Progenitor cell of endocrine pancreas (in vitro differentiated cells): Measurements from ENCODE around the gene ACTR5. TPM values are rescaled to one million over a fixed set of nuclear protein-coding genes. Genes with fewer than 3 reads are reported as not detected.

Experiments used
- DNase-seq: peaks from one replicate; pipeline ENCODE4 v3.0.0; 2021; ENCODE audit warnings: low spot score; ENCODE audit not compliant: unreplicated experiment
- H3K27ac Mint-ChIP-seq: 2 replicates; pipeline ENCODE4 v1.8.0; 2021; ENCODE audit warnings: mild to moderate bottlenecking, moderate library complexity, mixed read lengths
- H3K27me3 Mint-ChIP-seq: 2 replicates; pipeline ENCODE4 v1.8.0; 2021; ENCODE audit warnings: mixed read lengths
- H3K36me3 Mint-ChIP-seq: 2 replicates; pipeline ENCODE4 v1.8.0; 2022; ENCODE audit warnings: mixed read lengths; ENCODE audit not compliant: insufficient read depth
- H3K4me1 Mint-ChIP-seq: 2 replicates; pipeline ENCODE4 v1.8.0; 2021; ENCODE audit warnings: low read depth, mixed read lengths
- H3K4me3 Mint-ChIP-seq: 2 replicates; pipeline ENCODE4 v1.8.0; 2021; ENCODE audit warnings: low read depth, mild to moderate bottlenecking, moderate library complexity, mixed read lengths
- H3K9me3 Mint-ChIP-seq: 2 replicates; pipeline ENCODE4 v1.8.0; 2021; ENCODE audit warnings: low read depth, mixed read lengths
- total RNA-seq: library from RNA; stranded (reverse); gene quantifications from 2 replicates; pipeline ENCODE4 v1.2.1, GENCODE V29; 2021
- TF ChIP-seq, protein P1 (sequence below): fragments of 200-600 bp; sonication (generic); IDR thresholded peaks from one replicate; pipeline ENCODE4 v1.5.0; 2021; ENCODE audit warnings: antibody characterized with exemption, mild to moderate bottlenecking; ENCODE audit not compliant: unreplicated experiment

ACTR5 gene
- total RNA-seq, 1 donor from 2014 or later: 9.8 TPM

DNA sequence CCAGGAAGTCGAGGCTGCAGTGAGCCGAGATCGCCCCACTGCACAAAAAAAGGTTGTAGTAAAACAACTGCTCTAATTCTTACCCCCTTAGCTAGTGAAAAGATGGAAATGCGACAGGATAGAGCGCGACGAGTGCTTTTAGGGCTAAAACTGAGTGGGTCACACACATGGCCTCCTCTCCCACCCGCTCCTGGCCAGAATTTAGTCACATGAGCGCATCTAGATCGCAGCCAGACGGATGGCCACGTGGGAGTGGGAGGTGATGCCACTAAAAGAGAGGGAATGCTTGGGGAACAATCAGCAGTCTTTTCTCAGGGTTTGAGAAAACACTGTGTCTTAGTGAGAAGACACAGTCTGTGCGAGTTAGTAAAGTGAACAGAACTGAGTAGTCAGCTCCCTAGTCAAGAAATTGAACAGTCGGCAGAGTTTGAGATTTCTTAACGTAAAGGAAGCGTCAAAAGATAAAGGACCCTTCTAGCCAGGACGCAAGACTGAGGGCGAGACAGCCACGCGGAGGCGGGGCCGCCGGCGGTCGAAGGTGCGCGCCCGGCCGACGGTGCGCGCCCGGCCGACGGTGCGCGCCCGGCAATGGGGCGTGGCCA is 664 bp upstream of the ACTR5 start:
- Mint-ChIP-seq H3K27me3 (peaks cover 24% of the 10 kb centered on the region), H3K4me1 (peaks cover 9% of the 10 kb centered on the region), H3K4me3 (peak overlapping the region; percentile 98), H3K36me3 (peaks cover 2% of the 10 kb centered on the region), H3K27ac (peak overlapping the region; percentile 3), H3K9me3 (no peaks in the 10 kb centered on the region)
- TF ChIP-seq, protein P1, sequence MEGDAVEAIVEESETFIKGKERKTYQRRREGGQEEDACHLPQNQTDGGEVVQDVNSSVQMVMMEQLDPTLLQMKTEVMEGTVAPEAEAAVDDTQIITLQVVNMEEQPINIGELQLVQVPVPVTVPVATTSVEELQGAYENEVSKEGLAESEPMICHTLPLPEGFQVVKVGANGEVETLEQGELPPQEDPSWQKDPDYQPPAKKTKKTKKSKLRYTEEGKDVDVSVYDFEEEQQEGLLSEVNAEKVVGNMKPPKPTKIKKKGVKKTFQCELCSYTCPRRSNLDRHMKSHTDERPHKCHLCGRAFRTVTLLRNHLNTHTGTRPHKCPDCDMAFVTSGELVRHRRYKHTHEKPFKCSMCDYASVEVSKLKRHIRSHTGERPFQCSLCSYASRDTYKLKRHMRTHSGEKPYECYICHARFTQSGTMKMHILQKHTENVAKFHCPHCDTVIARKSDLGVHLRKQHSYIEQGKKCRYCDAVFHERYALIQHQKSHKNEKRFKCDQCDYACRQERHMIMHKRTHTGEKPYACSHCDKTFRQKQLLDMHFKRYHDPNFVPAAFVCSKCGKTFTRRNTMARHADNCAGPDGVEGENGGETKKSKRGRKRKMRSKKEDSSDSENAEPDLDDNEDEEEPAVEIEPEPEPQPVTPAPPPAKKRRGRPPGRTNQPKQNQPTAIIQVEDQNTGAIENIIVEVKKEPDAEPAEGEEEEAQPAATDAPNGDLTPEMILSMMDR: no peak
- DNase-seq: no peak

DNA sequence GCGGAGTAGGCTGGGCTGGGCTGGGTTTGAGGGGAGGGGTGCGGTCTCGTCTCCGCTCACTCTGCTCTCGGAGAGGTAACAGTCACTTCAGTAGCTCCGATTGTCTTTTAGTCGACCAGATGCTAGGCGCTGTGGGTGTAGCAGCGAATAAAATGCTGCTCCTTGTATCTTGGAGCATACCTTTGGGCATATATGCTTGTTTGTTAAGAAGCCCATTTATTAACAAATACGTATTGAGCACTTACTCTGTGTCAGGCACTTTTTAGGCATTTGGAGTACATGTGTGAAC is 545 bp downstream of the ACTR5 start:
- peaks cover 4% of the 10 kb centered on the region for H3K36me3 Mint-ChIP-seq
- no peak for DNase-seq
- H3K4me1 Mint-ChIP-seq: peaks cover 9% of the 10 kb centered on the region
- H3K9me3 Mint-ChIP-seq: no peaks in the 10 kb centered on the region
- TF ChIP-seq, protein P1: no peak
- H3K27me3 Mint-ChIP-seq: peaks cover 16% of the 10 kb centered on the region
- peak overlapping the region; percentile 73 for H3K27ac Mint-ChIP-seq
- H3K4me3 Mint-ChIP-seq: peak overlapping the region; percentile 87

DNA sequence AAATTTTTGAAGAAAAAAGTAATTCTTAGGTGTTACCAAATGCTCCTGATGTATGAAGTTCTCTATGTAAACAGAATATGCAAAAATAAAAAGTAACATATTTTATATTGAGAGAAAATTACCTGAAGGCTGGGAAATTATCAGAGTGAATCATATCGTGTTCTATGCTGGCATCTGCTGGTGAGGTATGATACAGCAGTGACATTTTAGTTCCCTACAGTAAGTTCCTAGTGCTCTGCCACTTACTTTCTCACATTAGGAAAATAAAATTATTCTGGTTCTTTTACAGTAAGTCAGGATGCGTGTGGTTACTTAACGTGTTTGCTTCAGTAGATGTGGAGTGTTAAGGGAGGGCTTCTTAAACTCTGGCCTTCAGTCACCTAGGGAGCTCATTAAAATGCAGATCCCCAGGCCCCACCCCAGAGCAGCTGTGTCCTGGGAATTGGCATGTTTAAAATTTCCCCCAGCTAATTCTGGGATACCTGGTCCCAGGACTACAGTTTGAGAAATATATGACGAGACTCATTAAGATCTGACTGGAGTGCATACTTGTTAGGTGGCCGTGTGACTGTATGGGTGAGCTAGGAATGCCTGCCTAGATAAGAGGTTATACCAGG is 3.2 kb downstream of the ACTR5 start:
- Mint-ChIP-seq H3K27me3 (peaks cover 10% of the 10 kb centered on the region), H3K4me1 (peaks cover 9% of the 10 kb centered on the region), H3K36me3 (peaks cover 9% of the 10 kb centered on the region), H3K27ac (no peak overlapping the region), H3K4me3 (no peak overlapping the region), H3K9me3 (no peaks in the 10 kb centered on the region)
- TF ChIP-seq, protein P1: peak; percentile 71
- no peak for DNase-seq

DNA sequence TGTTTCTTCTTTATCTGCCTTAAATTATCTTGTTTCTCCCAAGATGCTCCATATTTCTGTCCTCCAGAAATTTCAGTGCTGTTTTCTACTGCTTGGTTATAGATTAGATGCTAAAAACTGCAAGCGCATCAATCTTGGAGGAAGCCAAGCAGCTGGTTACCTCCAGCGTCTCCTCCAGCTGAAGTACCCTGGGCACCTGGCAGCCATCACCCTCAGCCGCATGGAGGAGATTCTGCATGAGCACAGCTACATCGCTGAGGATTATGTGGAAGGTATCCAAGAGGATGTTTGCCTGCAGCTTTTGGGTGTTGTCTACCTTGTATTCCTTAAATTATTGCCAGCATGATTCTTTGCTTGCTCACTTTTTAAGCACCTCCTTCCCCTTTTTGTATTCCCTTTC is 3.8 kb downstream of the ACTR5 start:
- peaks cover 9% of the 10 kb centered on the region for H3K36me3 Mint-ChIP-seq
- DNase-seq: no peak
- H3K27me3 Mint-ChIP-seq: peaks cover 10% of the 10 kb centered on the region
- TF ChIP-seq, protein P1: no peak
- no peak overlapping the region for H3K27ac Mint-ChIP-seq
- no peak overlapping the region for H3K4me3 Mint-ChIP-seq
- no peaks in the 10 kb centered on the region for H3K9me3 Mint-ChIP-seq
- H3K4me1 Mint-ChIP-seq: peaks cover 9% of the 10 kb centered on the region

DNA sequence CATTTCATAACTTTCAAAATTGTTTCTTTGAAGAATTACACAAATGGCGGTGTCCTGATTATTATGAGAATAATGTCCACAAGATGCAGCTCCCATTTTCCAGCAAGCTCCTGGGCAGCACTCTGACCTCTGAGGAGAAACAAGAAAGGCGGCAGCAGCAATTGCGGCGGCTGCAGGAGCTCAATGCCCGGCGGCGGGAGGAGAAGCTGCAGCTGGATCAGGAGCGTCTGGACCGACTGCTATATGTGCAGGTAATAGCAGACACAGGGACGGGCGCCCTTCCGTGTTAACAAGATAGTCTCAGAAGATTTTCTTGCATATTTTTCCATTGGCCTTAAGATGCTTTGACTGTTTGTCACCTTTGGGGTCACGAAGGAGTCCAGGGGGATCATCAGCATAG is 6.7 kb downstream of the ACTR5 start:
- H3K9me3 Mint-ChIP-seq: no peaks in the 10 kb centered on the region

More for the DNA sequence above, 6.7 kb downstream of the ACTR5 start:
- Mint-ChIP-seq H3K36me3 (peaks cover 14% of the 10 kb centered on the region), H3K27me3 (no peaks in the 10 kb centered on the region), H3K4me1 (no peaks in the 10 kb centered on the region), H3K4me3 (no peak overlapping the region), H3K27ac (no peak overlapping the region)
- TF ChIP-seq, protein P1: no peak
- no peak for DNase-seq
